GM12878 (cell line): Measurements from ENCODE around the gene SLCO1C1. TPM values are rescaled to one million over a fixed set of nuclear protein-coding genes. Genes with fewer than 3 reads are reported as not detected.

Experiments used
- ATAC-seq: fragments of 200-7000 bp; cut with Tn5 transposase; 3 replicates; pipeline ENCODE4 v1.9.1; 2020; ENCODE audit warnings: mild to moderate bottlenecking, moderate library complexity
- BruUV-seq: library from RNA; stranded (reverse); fragments of 400-500 nt; replicated peaks from 2 replicates; lab custom pipeline; 2021; lab: Mats Ljungman, UMichigan
- CTCF ChIA-PET: fragments of 300-600 bp; sonication (Branson Sonifier 250); formaldehyde crosslinking; extraction: SDS; loops from one replicate; lab custom pipeline; 2021; ENCODE audit warnings: inconsistent platforms; lab: Yijun Ruan, JAX
- POLR2A ChIA-PET: fragments of 350-600 bp; formaldehyde crosslinking; extraction: SDS; loops from one replicate; lab custom pipeline; 2021; ENCODE audit warnings: inconsistent platforms; lab: Charles Lee
- RAD21 ChIA-PET: fragments of 300-600 bp; sonication (Branson Sonifier 250); formaldehyde crosslinking; loops from one replicate; lab custom pipeline; 2023; ENCODE audit warnings: antibody characterized with exemption; ENCODE audit not compliant: unreplicated experiment; lab: Charles Lee
- SMC1A ChIA-PET: fragments of 300-600 bp; sonication (Branson Sonifier 250); formaldehyde crosslinking; loops from one replicate; lab custom pipeline; 2023; ENCODE audit not compliant: unreplicated experiment, uncharacterized antibody; lab: Charles Lee
- DNase-seq: peaks from one replicate; pipeline ENCODE4 v3.0.0-alpha.2; 2011; ENCODE audit warnings: low read depth, low spot score
- FAIRE-seq: peaks from 3 replicates; lab custom pipeline; 2011; peaks lifted over from hg19 to GRCh38; lab: Jason Lieb, UNC
- H2AFZ ChIP-seq: 2 replicates; pipeline ENCODE4 v1.6.0; 2011; ENCODE audit warnings: low read depth, low read length, control low read depth; ENCODE audit not compliant: control insufficient read depth
- H3K27ac ChIP-seq: 2 replicates; pipeline ENCODE4 v1.5.1; 2011; ENCODE audit warnings: control low read depth; ENCODE audit not compliant: control insufficient read depth, insufficient read depth
- H3K27me3 ChIP-seq, 2 experiments: replicated peaks in 1 of 2; 2 replicates each; pipeline versions ENCODE4 v1.6.0 to v1.6.1; 2011; ENCODE audit warnings: low read length in 1 of 2; ENCODE audit not compliant: control insufficient read depth in 2 of 2, insufficient read depth in 2 of 2
- H3K36me3 ChIP-seq, 2 experiments: 2 replicates each; pipeline ENCODE4 v1.5.1; 2011; ENCODE audit warnings: low read length in 1 of 2; ENCODE audit not compliant: control insufficient read depth in 2 of 2, insufficient read depth in 2 of 2
- H3K4me1 ChIP-seq: 2 replicates; pipeline ENCODE4 v1.6.1; 2011; ENCODE audit warnings: mild to moderate bottlenecking, low read length, moderate library complexity, mixed read lengths; ENCODE audit not compliant: control insufficient read depth, insufficient read depth
- H3K4me2 ChIP-seq: 2 replicates; pipeline ENCODE4 v1.6.0; 2011; ENCODE audit warnings: control low read depth; ENCODE audit not compliant: control insufficient read depth, insufficient read depth
- H3K4me3 ChIP-seq: fragments of 200-600 bp; sonication (generic); 2 replicates; pipeline ENCODE4 v1.5.1; 2016
- H3K79me2 ChIP-seq: 2 replicates; pipeline ENCODE4 v1.6.0; 2011; ENCODE audit warnings: low read length; ENCODE audit not compliant: control insufficient read depth, insufficient read depth
- H3K9ac ChIP-seq: 2 replicates; pipeline ENCODE4 v1.8.0; 2011; ENCODE audit warnings: low read length, control low read depth, mixed read lengths; ENCODE audit not compliant: control insufficient read depth, insufficient read depth
- H3K9me3 ChIP-seq: replicated peaks from 3 replicates; pipeline ENCODE4 v1.5.1; 2011; ENCODE audit warnings: mild to moderate bottlenecking, low read length; ENCODE audit not compliant: control insufficient read depth, insufficient read depth
- H4K20me1 ChIP-seq: 2 replicates; pipeline ENCODE4 v1.6.0; 2011; ENCODE audit not compliant: control insufficient read depth, insufficient read depth
- ASH2L ChIP-seq: fragments of 300-600, 200-600 bp; sonication (generic); IDR thresholded peaks from 2 replicates; pipeline ENCODE4 v1.6.1; 2017; ENCODE audit warnings: low read depth, mild to moderate bottlenecking, borderline replicate concordance
- ATF3 ChIP-seq: IDR thresholded peaks from 2 replicates; pipeline ENCODE4 v1.6.1; 2011; ENCODE audit warnings: low read depth, mild to moderate bottlenecking, low read length, moderate library complexity, borderline replicate concordance; ENCODE audit errors: extremely low read depth
- EGR1 ChIP-seq, 2 experiments: IDR thresholded peaks; 1 replicate in 1 of 2; 2 replicates in 1 of 2; pipeline ENCODE4 v1.6.1; 2011 to 2012; ENCODE audit warnings: low read depth in 2 of 2, low read length in 2 of 2, borderline replicate concordance in 1 of 2, mild to moderate bottlenecking in 1 of 2, moderate library complexity in 1 of 2
- FOXM1 ChIP-seq: IDR thresholded peaks from 2 replicates; pipeline ENCODE4 v1.6.1; 2012; ENCODE audit warnings: low read depth, mild to moderate bottlenecking, inconsistent platforms, low read length, moderate library complexity
- IKZF2 ChIP-seq, 2 experiments: fragments of 450-650 bp; IDR thresholded peaks; 2 replicates each; pipeline ENCODE4 v1.6.1; 2017; ENCODE audit warnings: mild to moderate bottlenecking in 2 of 2, moderate library complexity in 2 of 2
- MYB ChIP-seq: fragments of 150-350 bp; IDR thresholded peaks from 2 replicates; pipeline ENCODE4 v1.6.1; 2014; ENCODE audit warnings: mild to moderate bottlenecking, low read depth, low read length, borderline replicate concordance
- SP1 ChIP-seq: IDR thresholded peaks from one replicate; pipeline ENCODE4 v1.6.1; 2011; ENCODE audit warnings: low read depth, low read length
- SPI1 ChIP-seq: IDR thresholded peaks from 2 replicates; pipeline ENCODE4 v1.6.1; 2011; ENCODE audit warnings: low read depth, mild to moderate bottlenecking, low read length, moderate library complexity, borderline replicate concordance; ENCODE audit not compliant: insufficient read depth
- SUPT20H ChIP-seq: IDR thresholded peaks from 2 replicates; pipeline ENCODE4 v1.6.1; 2011; ENCODE audit warnings: low read depth, mild to moderate bottlenecking, low read length, moderate library complexity, borderline replicate concordance; ENCODE audit not compliant: control insufficient read depth
- TBL1XR1 ChIP-seq: IDR thresholded peaks from 2 replicates; pipeline ENCODE4 v1.6.1; 2012; ENCODE audit warnings: low read depth, low read length, improper control_type of control experiment
- USF1 ChIP-seq: IDR thresholded peaks from 2 replicates; pipeline ENCODE4 v1.6.1; 2011; ENCODE audit warnings: borderline replicate concordance, low read depth, mild to moderate bottlenecking, moderate library complexity, mixed read lengths, low read length; ENCODE audit not compliant: insufficient read depth; ENCODE audit errors: extremely low read length
- WRNIP1 ChIP-seq: IDR thresholded peaks from 2 replicates; pipeline ENCODE4 v1.6.1; 2011; ENCODE audit warnings: low read depth, low read length, improper control_type of control experiment, borderline replicate concordance
- ZBTB11 ChIP-seq: fragments of 450-650 bp; formaldehyde crosslinking; IDR thresholded peaks from 2 replicates; pipeline ENCODE4 v1.5.0; 2022; ENCODE audit warnings: mild to moderate bottlenecking, missing genetic modification characterization
- ZNF274 ChIP-seq: IDR thresholded peaks from one replicate; pipeline ENCODE4 v1.8.0; 2011; ENCODE audit not compliant: insufficient read length, insufficient read depth
- ZNF687 ChIP-seq: fragments of 450-650 bp; IDR thresholded peaks from 2 replicates; pipeline ENCODE4 v1.6.1; 2017; ENCODE audit warnings: mild to moderate bottlenecking, moderate library complexity
- WGBS: methylation state at CpG from one replicate; pipeline ENCODE4 v1.1.6; 2016; ENCODE audit warnings: low lambda C conversion rate; ENCODE audit not compliant: insufficient replicate concordance, insufficient coverage; ENCODE audit errors: missing lambda C conversion rate; 5-methylcytosine and 5-hydroxymethylcytosine counted together
- in situ Hi-C: fragments of 300-500 bp; cut with MboI; formaldehyde crosslinking; loops from 9 replicates; pipeline ENCODE4 v1.14.3; 2018; ENCODE audit warnings: mixed read lengths
- intact Hi-C: fragments of 100-400 bp; cut with micrococcal nuclease; formaldehyde crosslinking; loops from one replicate; pipeline ENCODE4 v1.14.2; 2022; ENCODE audit not compliant: unreplicated experiment
- polyA plus RNA-seq, 11 experiments: library from polyadenylated mRNA; depleted of rRNA in 4 of 11; unstranded in 6 of 11; stranded (reverse) in 5 of 11; fragments of >200 nt; fragmentation: Nextera tagmentation in 4 of 11; fragmentation: Illumina TruSeq in 1 of 11; extraction: Ambion mirVana in 4 of 11; extraction: Trizol in 1 of 11; gene quantifications; 1 replicate in 1 of 11; 2 replicates in 10 of 11; pipeline versions ENCODE4 v1.2.1 to v1.2.3, GENCODE V29; 2011 to 2016; ENCODE audit warnings: inconsistent platforms in 2 of 11, missing spikeins in 2 of 11, low read depth in 1 of 11
- total RNA-seq, 4 experiments: library from RNA; depleted of rRNA in 3 of 4; stranded (reverse); fragments of >200 nt in 3 of 4; fragmentation: Illumina TruSeq in 1 of 4; extraction: Trizol in 1 of 4; gene quantifications; 2 replicates each; pipeline versions ENCODE4 v1.2.1 to v1.2.3, GENCODE V29; 2013 to 2021

SLCO1C1 gene
- total and polyA plus RNA-seq, 10 of the 15 experiments (the other 5 are each of a cell fraction or from before 2014, with no cell fraction given), result 0.22 TPM; not detected in 9

GRCh38 chr12:20656600-20656999 is 38.5 kb upstream of the SLCO1C1 start:
- BruUV-seq, result no TSS peak
- Histone ChIP-seq H3K27me3 (no peaks in the 10 kb centered on the region), H4K20me1 (no peaks in the 10 kb centered on the region), H3K36me3 (no peaks in the 10 kb centered on the region), H3K4me2 (no peak overlapping the region), H3K9me3 (no peaks in the 10 kb centered on the region), H3K27ac (no peak overlapping the region), H3K4me3 (no peak overlapping the region), H3K79me2 (no peaks in the 10 kb centered on the region), H2AFZ (no peak overlapping the region), H3K4me1 (no peaks in the 10 kb centered on the region), H3K9ac (no peak overlapping the region)
- ATAC-seq (no peak), FAIRE-seq (no peak), DNase-seq (no peak)
- ChIA-PET CTCF (no interaction called here), POLR2A (no interaction called here), SMC1A (no interaction called here), RAD21 (no interaction called here)
- in situ Hi-C loops (no loop called here), intact Hi-C loops (no loop called here)
- 100% methylated on average over 1 of the region's 1 CpG for WGBS
- TF ChIP-seq TBL1XR1, result no peak
- TF ChIP-seq EGR1 (IDR thresholded peaks at IDR 0.05; ENCODE audit: borderline replicate concordance in 1 of 2, low read depth in 2 of 2, low read length in 2 of 2), result no peak
- TF ChIP-seq USF1, result no peak
- TF ChIP-seq ATF3, result no peak
- TF ChIP-seq ZNF687, result no peak
- no peak for TF ChIP-seq IKZF2 (IDR thresholded peaks at IDR 0.05)
- no peak for TF ChIP-seq ZNF274
- TF ChIP-seq ZBTB11 (CRISPR knock-in tag), result no peak
- TF ChIP-seq FOXM1, result no peak
- TF ChIP-seq SPI1, result no peak
- no peak for TF ChIP-seq MYB
- TF ChIP-seq WRNIP1, result no peak
- no peak for TF ChIP-seq ASH2L
- no peak for TF ChIP-seq SP1
- TF ChIP-seq SUPT20H, result no peak
